K562 (cell line): Measurements from ENCODE around the gene CST6. TPM values are rescaled to one million over a fixed set of nuclear protein-coding genes. Genes with fewer than 3 reads are reported as not detected.

Experiments used
- ATF7 ChIP-seq: fragments of 450-650 bp; IDR thresholded peaks from 2 replicates; pipeline ENCODE4 v1.7.1; 2014; ENCODE audit warnings: mild to moderate bottlenecking, moderate library complexity
- CBFA2T3 ChIP-seq: fragments of 450-650 bp; IDR thresholded peaks from 2 replicates; pipeline ENCODE4 v1.6.1; 2017
- CREM ChIP-seq: IDR thresholded peaks from 2 replicates; pipeline ENCODE4 v1.6.1; 2014; ENCODE audit warnings: antibody characterized with exemption, low read depth
- JUND ChIP-seq, 2 experiments: IDR thresholded peaks; 2 replicates in 1 of 2; 3 replicates in 1 of 2; pipeline ENCODE4 v1.6.1; 2011; ENCODE audit warnings: borderline replicate concordance in 2 of 2, low read depth in 2 of 2, low read length in 2 of 2, improper control_type of control experiment in 1 of 2, missing biosample characterization in 1 of 2, missing genetic modification characterization in 1 of 2, missing genetic modification reagents in 1 of 2
- KAT8 ChIP-seq: fragments of 450-650 bp; IDR thresholded peaks from 2 replicates; pipeline ENCODE4 v1.6.1; 2016; ENCODE audit warnings: low read depth, mild to moderate bottlenecking
- MNT ChIP-seq, 2 experiments: fragments of 450-650 bp; conservative IDR thresholded peaks; 2 replicates each; pipeline ENCODE4 v1.6.1; 2017; ENCODE audit warnings: mild to moderate bottlenecking in 2 of 2, moderate library complexity in 2 of 2
- MTF1 ChIP-seq: fragments of 250-450 bp; sonication (Bioruptor Pico); IDR thresholded peaks from 2 replicates; pipeline ENCODE4 v1.9.0; 2021; ENCODE audit warnings: moderate library complexity, mild to moderate bottlenecking, inconsistent platforms, borderline replicate concordance
- PCBP1 ChIP-seq: fragments of 200-400 bp; formaldehyde crosslinking; IDR thresholded peaks from 2 replicates; pipeline ENCODE4 v1.6.1; 2018; ENCODE audit warnings: mild to moderate bottlenecking, low read depth, low read length; ENCODE audit not compliant: poor library complexity, severe bottlenecking
- POU5F1 ChIP-seq: fragments of 150-350 bp; IDR thresholded peaks from 2 replicates; pipeline ENCODE4 v1.6.1; 2014; ENCODE audit warnings: borderline replicate concordance, low read length, low read depth, mild to moderate bottlenecking; ENCODE audit not compliant: partially characterized antibody
- RBM14 ChIP-seq: fragments of 200-400 bp; formaldehyde crosslinking; IDR thresholded peaks from 2 replicates; pipeline ENCODE4 v1.6.1; 2018; ENCODE audit warnings: low read depth, mild to moderate bottlenecking, low read length, moderate library complexity, borderline replicate concordance; ENCODE audit not compliant: insufficient read depth
- RNF2 ChIP-seq: sonication (generic); IDR thresholded peaks from 2 replicates; pipeline ENCODE4 v1.6.1; 2016
- STAT5B ChIP-seq: fragments of 250-450 bp; sonication (Bioruptor Pico); IDR thresholded peaks from 2 replicates; pipeline ENCODE4 v1.8.0; 2021; ENCODE audit warnings: mild to moderate bottlenecking, inconsistent platforms
- THAP12 ChIP-seq: fragments of 250-450 bp; sonication (Bioruptor Pico); IDR thresholded peaks from 2 replicates; pipeline ENCODE4 v1.9.0; 2021; ENCODE audit warnings: mild to moderate bottlenecking, inconsistent platforms
- YBX1 ChIP-seq: fragments of 450-650 bp; IDR thresholded peaks from 2 replicates; pipeline ENCODE4 v1.7.1; 2016; ENCODE audit warnings: mild to moderate bottlenecking
- ZFX ChIP-seq: sonication (generic); formaldehyde crosslinking; IDR thresholded peaks from 2 replicates; pipeline ENCODE4 v1.8.0; 2022; ENCODE audit warnings: mild to moderate bottlenecking, missing genetic modification reagents, moderate library complexity
- ZNF212 ChIP-seq: fragments of 450-650 bp; formaldehyde crosslinking; IDR thresholded peaks from 2 replicates; pipeline ENCODE4 v1.4.0; 2020; ENCODE audit warnings: mild to moderate bottlenecking
- ZNF217 ChIP-seq: sonication (generic); formaldehyde crosslinking; IDR thresholded peaks from 2 replicates; pipeline ENCODE4 v1.8.0; 2022; ENCODE audit warnings: mild to moderate bottlenecking, missing genetic modification reagents
- ZNF584 ChIP-seq: fragments of 200-800 bp; sonication (Bioruptor generic); IDR thresholded peaks from 2 replicates; pipeline ENCODE4 v1.6.1; 2016; ENCODE audit warnings: low read depth, mild to moderate bottlenecking, missing genetic modification characterization, missing compliant biosample characterization
- ZNF592 ChIP-seq: fragments of 450-650 bp; IDR thresholded peaks from 2 replicates; pipeline ENCODE4 v1.6.1; 2017; ENCODE audit warnings: antibody characterized with exemption, mild to moderate bottlenecking
- ZNF717 ChIP-seq: fragments of 250-450 bp; sonication (Bioruptor Pico); IDR thresholded peaks from 2 replicates; pipeline ENCODE4 v1.5.0; 2021
- ZSCAN29 ChIP-seq: fragments of 450-650 bp; IDR thresholded peaks from 2 replicates; pipeline ENCODE4 v1.6.1; 2017
- polyA plus RNA-seq, 8 experiments: library from polyadenylated mRNA; depleted of rRNA in 4 of 8; stranded (reverse) in 5 of 8; unstranded in 3 of 8; fragments of >200 nt; fragmentation: Nextera tagmentation in 2 of 8; fragmentation: Illumina TruSeq in 1 of 8; extraction: Ambion mirVana in 2 of 8; extraction: Trizol in 1 of 8; gene quantifications; 2 replicates each; pipeline versions ENCODE4 v1.2.1 to v1.2.3, GENCODE V29; 2011 to 2014; ENCODE audit warnings: inconsistent platforms in 1 of 8, missing spikeins in 1 of 8
- total RNA-seq, 7 experiments: library from RNA; depleted of rRNA in 6 of 7; stranded (reverse); fragments of >200 nt in 6 of 7; fragmentation: Illumina TruSeq in 2 of 7; extraction: Trizol in 2 of 7; gene quantifications; 2 replicates each; pipeline versions ENCODE4 v1.2.1 to v1.2.3, GENCODE V29; 2011 to 2021; ENCODE audit warnings: low replicate concordance in 1 of 7

CST6 gene
- total and polyA plus RNA-seq, 9 of the 15 experiments (the other 6 are each of a cell fraction or from before 2014, with no cell fraction given) = not detected

- no peak for TF ChIP-seq ZNF584
- TF ChIP-seq KAT8 = no peak
- no peak for TF ChIP-seq YBX1
- no peak for TF ChIP-seq RNF2
- no peak for TF ChIP-seq ZNF717
- TF ChIP-seq JUND (IDR thresholded peaks at IDR 0.05; ENCODE audit: borderline replicate concordance, low read depth, low read length) = peak; percentile 69; the same call in 1 of the 2 replicates
- TF ChIP-seq JUND (tag; IDR thresholded peaks at IDR 0.05; ENCODE audit: borderline replicate concordance, low read depth, low read length) = peak; percentile 10; the same call in 1 of the 3 replicates
- no peak for TF ChIP-seq ZNF212 (CRISPR knock-in tag)
- no peak for TF ChIP-seq CBFA2T3
- no peak for TF ChIP-seq THAP12 (CRISPR knock-in tag)
- TF ChIP-seq ZNF217 (CRISPR knock-in tag) = no peak
- TF ChIP-seq STAT5B = no peak
- no peak; the same call in 1 of the 2 replicates for TF ChIP-seq ZFX
- TF ChIP-seq CREM = peak; percentile 32; the same call in 1 of the 2 replicates
- no peak for TF ChIP-seq RBM14
- TF ChIP-seq MNT (conservative IDR thresholded peaks at IDR 0.05) = no peak; a peak in 1 of 4 replicates
- TF ChIP-seq ZNF592 = 0 out of 2 replicates have a peak, but pooled peaks have one; percentile 33
- no peak for TF ChIP-seq POU5F1
- TF ChIP-seq MTF1 (CRISPR knock-in tag) = no peak
- TF ChIP-seq ZSCAN29 = no peak
- no peak for TF ChIP-seq PCBP1
- peak; percentile 53; the same call in 1 of the 2 replicates for TF ChIP-seq ATF7
Observed at GRCh38 chr11:65988791-65989592, 22.8 kb upstream of the CST6 start (continued).
